ENCODE data around the gene SUN1.

SUN1 gene

GRCh38 chr7:889391-889790, 57.1 kb downstream of the SUN1 start:
- Histone ChIP-seq H3K27me3 (no peaks in the 10 kb centered on the region), H3K4me1 (no peaks in the 10 kb centered on the region), H3K36me3 (peaks cover 66% of the 10 kb centered on the region), H3K4me3 (ENCODE audit: low read depth, low read length) (no peak overlapping the region), H3K9me3 (no peaks in the 10 kb centered on the region)
- no peak for TF ChIP-seq CTCF (IDR thresholded peaks at IDR 0.05; ENCODE audit: low read depth, low read length)
- DNase-seq: no peak

GRCh38 chr7:890868-891267, 58.6 kb downstream of the SUN1 start:
- peaks cover 81% of the 10 kb centered on the region for H3K36me3 ChIP-seq
- H3K4me1 ChIP-seq: no peaks in the 10 kb centered on the region
- H3K27me3 ChIP-seq: no peaks in the 10 kb centered on the region
- no peaks in the 10 kb centered on the region for H3K9me3 ChIP-seq
- H3K4me3 ChIP-seq (ENCODE audit: low read depth, low read length): no peak overlapping the region
- TF ChIP-seq CTCF (IDR thresholded peaks at IDR 0.05; ENCODE audit: low read depth, low read length): no peak
- no peak for DNase-seq

GRCh38 chr7:891291-891690, 59.0 kb downstream of the SUN1 start:
- Histone ChIP-seq H3K27me3 (no peaks in the 10 kb centered on the region), H3K36me3 (peaks cover 82% of the 10 kb centered on the region), H3K4me1 (no peaks in the 10 kb centered on the region), H3K9me3 (no peaks in the 10 kb centered on the region), H3K4me3 (ENCODE audit: low read depth, low read length) (no peak overlapping the region)
- no peak for TF ChIP-seq CTCF (IDR thresholded peaks at IDR 0.05; ENCODE audit: low read depth, low read length)
- DNase-seq: no peak

GRCh38 chr7:891805-892204, 59.5 kb downstream of the SUN1 start:
- TF ChIP-seq CTCF (IDR thresholded peaks at IDR 0.05; ENCODE audit: low read depth, low read length): no peak
- no peak for DNase-seq
- H3K36me3 ChIP-seq: peaks cover 82% of the 10 kb centered on the region
- no peak overlapping the region for H3K4me3 ChIP-seq (ENCODE audit: low read depth, low read length)
- H3K27me3 ChIP-seq: no peaks in the 10 kb centered on the region
- H3K4me1 ChIP-seq: no peaks in the 10 kb centered on the region
- no peaks in the 10 kb centered on the region for H3K9me3 ChIP-seq

- H3K4me3 ChIP-seq (ENCODE audit: low read depth, low read length): no peak overlapping the region
- H3K36me3 ChIP-seq: peaks cover 76% of the 10 kb centered on the region
- no peak for DNase-seq
- no peaks in the 10 kb centered on the region for H3K27me3 ChIP-seq
- TF ChIP-seq CTCF (IDR thresholded peaks at IDR 0.05; ENCODE audit: low read depth, low read length): no peak
- H3K4me1 ChIP-seq: peaks cover 3% of the 10 kb centered on the region
- no peaks in the 10 kb centered on the region for H3K9me3 ChIP-seq
Observed at GRCh38 chr7:892648-893593, 60.6 kb downstream of the SUN1 start.

- H3K36me3 ChIP-seq: peaks cover 74% of the 10 kb centered on the region
Observed at GRCh38 chr7:893686-894085, 61.4 kb downstream of the SUN1 start.

More at GRCh38 chr7:893686-894085, 61.4 kb downstream of the SUN1 start:
- DNase-seq: peak; percentile 7
- no peak overlapping the region for H3K4me3 ChIP-seq (ENCODE audit: low read depth, low read length)
- TF ChIP-seq CTCF (IDR thresholded peaks at IDR 0.05; ENCODE audit: low read depth, low read length): no peak
- H3K9me3 ChIP-seq: no peaks in the 10 kb centered on the region
- peaks cover 5% of the 10 kb centered on the region for H3K4me1 ChIP-seq
- H3K27me3 ChIP-seq: no peaks in the 10 kb centered on the region
